HEK293T (cell line): ENCODE results near the gene CACYBP.

Experiments
- ARNT ChIP-seq: fragments of 450-650 bp; IDR thresholded peaks from 2 replicates; pipeline ENCODE4 v1.6.1; 2017; ENCODE audit warnings: mild to moderate bottlenecking
- FOXA1 ChIP-seq: fragments of 450-650 bp; IDR thresholded peaks from 2 replicates; pipeline ENCODE4 v1.6.1; 2016; ENCODE audit warnings: mild to moderate bottlenecking
- FOXK2 ChIP-seq: fragments of 450-650 bp; IDR thresholded peaks from 2 replicates; pipeline ENCODE4 v1.6.1; 2016; ENCODE audit warnings: mild to moderate bottlenecking
- FOXM1 ChIP-seq: fragments of 450-650 bp; IDR thresholded peaks from 2 replicates; pipeline ENCODE4 v1.6.1; 2017; ENCODE audit warnings: mild to moderate bottlenecking, borderline replicate concordance
- HDGF ChIP-seq: fragments of 450-650 bp; IDR thresholded peaks from 2 replicates; pipeline ENCODE4 v1.6.1; 2017; ENCODE audit warnings: antibody characterized with exemption, borderline replicate concordance
- L3MBTL2 ChIP-seq: fragments of 450-650 bp; conservative IDR thresholded peaks from 2 replicates; pipeline ENCODE4 v1.6.1; 2016; ENCODE audit warnings: mild to moderate bottlenecking
- LEF1 ChIP-seq: fragments of 450-650 bp; IDR thresholded peaks from 2 replicates; pipeline ENCODE4 v1.6.1; 2017; ENCODE audit warnings: mild to moderate bottlenecking, borderline replicate concordance
- NFRKB ChIP-seq: fragments of 450-650 bp; IDR thresholded peaks from 2 replicates; pipeline ENCODE4 v1.6.1; 2016; ENCODE audit warnings: mild to moderate bottlenecking, moderate library complexity
- SP1 ChIP-seq: fragments of 450-650 bp; IDR thresholded peaks from 2 replicates; pipeline ENCODE4 v1.6.1; 2017
- SUZ12 ChIP-seq: fragments of 450-650 bp; IDR thresholded peaks from 2 replicates; pipeline ENCODE4 v1.6.1; 2016; ENCODE audit warnings: mild to moderate bottlenecking
- TARDBP ChIP-seq: fragments of 450-650 bp; IDR thresholded peaks from 2 replicates; pipeline ENCODE4 v1.6.1; 2016
- ZNF384 ChIP-seq: fragments of 450-650 bp; IDR thresholded peaks from 2 replicates; pipeline ENCODE4 v1.6.1; 2016
- TF ChIP-seq, protein P1 (sequence below): fragments of 450-650 bp; IDR thresholded peaks from 2 replicates; pipeline ENCODE4 v1.6.1; 2016

DNA sequence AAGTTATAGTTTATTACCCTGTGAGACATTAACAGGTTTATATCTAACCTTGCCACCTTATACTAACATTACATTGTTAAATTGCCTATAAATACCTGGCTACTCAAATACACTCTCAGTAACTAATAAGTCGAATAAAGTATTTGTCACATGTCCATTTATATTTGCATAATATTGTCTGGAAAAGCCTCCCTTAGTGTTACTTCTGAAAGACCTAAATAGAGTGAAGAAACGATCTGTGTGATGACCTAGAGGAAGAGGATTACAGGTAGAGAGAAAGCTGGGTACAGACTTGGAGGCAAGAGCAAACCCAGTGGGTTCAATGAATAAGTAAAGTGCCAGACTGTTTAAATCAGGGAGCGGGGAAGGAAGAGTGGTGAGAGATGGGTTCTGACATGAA lies 2.7 kb upstream of the CACYBP start:
- no peak for TF ChIP-seq FOXM1
- no peak for TF ChIP-seq FOXA1
- no peak for TF ChIP-seq ZNF384
- no peak for TF ChIP-seq SUZ12
- no peak for TF ChIP-seq FOXK2
- TF ChIP-seq, protein P1, sequence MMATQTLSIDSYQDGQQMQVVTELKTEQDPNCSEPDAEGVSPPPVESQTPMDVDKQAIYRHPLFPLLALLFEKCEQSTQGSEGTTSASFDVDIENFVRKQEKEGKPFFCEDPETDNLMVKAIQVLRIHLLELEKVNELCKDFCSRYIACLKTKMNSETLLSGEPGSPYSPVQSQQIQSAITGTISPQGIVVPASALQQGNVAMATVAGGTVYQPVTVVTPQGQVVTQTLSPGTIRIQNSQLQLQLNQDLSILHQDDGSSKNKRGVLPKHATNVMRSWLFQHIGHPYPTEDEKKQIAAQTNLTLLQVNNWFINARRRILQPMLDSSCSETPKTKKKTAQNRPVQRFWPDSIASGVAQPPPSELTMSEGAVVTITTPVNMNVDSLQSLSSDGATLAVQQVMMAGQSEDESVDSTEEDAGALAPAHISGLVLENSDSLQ: no peak
- TF ChIP-seq LEF1: no peak
- no peak for TF ChIP-seq TARDBP
- TF ChIP-seq SP1: no peak
- no peak for TF ChIP-seq HDGF
- no peak for TF ChIP-seq NFRKB
- no peak for TF ChIP-seq ARNT
- TF ChIP-seq L3MBTL2: no peak
